T-helper 2 cell treated with Interferon-gamma antibody and Interleukin-4, amounts not matched to agents 100 ng/mL and 5 ng/mL, for 36 hours (primary cell): Measurements from ENCODE around the gene TCF19. TPM values are rescaled to one million over a fixed set of nuclear protein-coding genes. Genes with fewer than 3 reads are reported as not detected.
"Not testable (repeated sequence)": the region's sequence is repeated elsewhere in the genome, so short reads cannot be mapped to it uniquely, and the experiment has no call there.

Experiments
- intact Hi-C: fragments of 100-400 bp; cut with micrococcal nuclease; formaldehyde crosslinking; loops from one replicate; pipeline ENCODE4 v1.15.1; 2023
- total RNA-seq: library from RNA; stranded (reverse); gene quantifications from 2 replicates; pipeline ENCODE4 v1.2.3, GENCODE V29; 2022

The TCF19 gene
- total RNA-seq, 1 donor from 2014 or later = 77.2 TPM

GRCh38 chr6:31179896-31180295 lies 21.5 kb downstream of the TCF19 start:
- intact Hi-C loops = no loop called here

GRCh38 chr6:31180500-31180899 lies 22.1 kb downstream of the TCF19 start:
- intact Hi-C loops = no loop called here

- intact Hi-C loops = not testable (repeated sequence)
Observed at GRCh38 chr6:31183287-31183686, 24.9 kb downstream of the TCF19 start.

GRCh38 chr6:31183859-31184258 lies 25.5 kb downstream of the TCF19 start:
- intact Hi-C loops = not testable (repeated sequence)

- intact Hi-C loops = not testable (repeated sequence)
Observed at GRCh38 chr6:31185695-31186051, 27.3 kb downstream of the TCF19 start.

- intact Hi-C loops = no loop called here
Observed at GRCh38 chr6:31186052-31186734, 27.8 kb downstream of the TCF19 start.

GRCh38 chr6:31187780-31188194 lies 29.4 kb downstream of the TCF19 start:
- intact Hi-C loops = no loop called here

- intact Hi-C loops = not testable (repeated sequence)
Observed at GRCh38 chr6:31189223-31189622, 30.8 kb downstream of the TCF19 start.

- intact Hi-C loops = no loop called here
Observed at GRCh38 chr6:31190488-31190887, 32.1 kb downstream of the TCF19 start.

GRCh38 chr6:31192431-31193105 lies 34.2 kb downstream of the TCF19 start:
- intact Hi-C loops = loop anchor here (1.0 kb wide), 1 partner anchor 55 kb away; no protein-coding TSS in a partner anchor

GRCh38 chr6:31193206-31193605 lies 34.8 kb downstream of the TCF19 start:
- intact Hi-C loops = no loop called here

- intact Hi-C loops = no loop called here
Observed at GRCh38 chr6:31194061-31194834, 35.9 kb downstream of the TCF19 start.

- intact Hi-C loops = loop anchor here (5.0 kb wide), 1 partner anchor 638 kb away; the partner anchor contains the start of genes GNL1 and PRR3
Observed at GRCh38 chr6:31195308-31195979, 37.1 kb downstream of the TCF19 start.

GRCh38 chr6:31196251-31197022 lies 38.0 kb downstream of the TCF19 start:
- intact Hi-C loops = loop anchor here (1.0 to 5.0 kb wide), 7 partner anchors 38 to 639 kb away; partner anchors contain the start of genes GNL1, GTF2H4, HLA-B and HLA-C

- intact Hi-C loops = loop anchor here (1.0 to 5.0 kb wide), 7 partner anchors 39 to 640 kb away; partner anchors contain the start of genes GNL1, GTF2H4, HLA-B and HLA-C
Observed at GRCh38 chr6:31197559-31198305, 39.3 kb downstream of the TCF19 start.

GRCh38 chr6:31199105-31199452 lies 40.7 kb downstream of the TCF19 start:
- intact Hi-C loops = loop anchor here (5.0 kb wide), 1 partner anchor 642 kb away; the partner anchor contains the start of genes GNL1 and PRR3

GRCh38 chr6:31202259-31203166 lies 44.1 kb downstream of the TCF19 start:
- intact Hi-C loops = loop anchor here (1.0 kb wide), 1 partner anchor 44 kb away; the partner anchor contains the start of gene TCF19

GRCh38 chr6:31203345-31203979 lies 45.1 kb downstream of the TCF19 start:
- intact Hi-C loops = loop anchor here (1.0 kb wide), 1 partner anchor 45 kb away; the partner anchor contains the start of gene TCF19
